H1 (cell line): Measurements from ENCODE around the gene HTRA2. TPM values are rescaled to one million over a fixed set of nuclear protein-coding genes. Genes with fewer than 3 reads are reported as not detected.

ENCODE experiments used
- CTCF ChIA-PET: fragments of 300-600 bp; sonication (Branson Sonifier 250); formaldehyde crosslinking; loops from one replicate; lab custom pipeline; 2021; ENCODE audit not compliant: partially characterized antibody; lab: Charles Lee
- POLR2A ChIA-PET: fragments of 300-600 bp; sonication (Branson Sonifier 250); formaldehyde crosslinking; loops from one replicate; lab custom pipeline; 2021; ENCODE audit warnings: inconsistent platforms; ENCODE audit not compliant: partially characterized antibody; lab: Charles Lee
- DNase-seq, 2 experiments: peaks; one replicate each; pipeline versions ENCODE4 v3.0.0 to v3.0.0-alpha.2; 2010 to 2022; ENCODE audit warnings: low spot score in 2 of 2, low read depth in 1 of 2, mixed read lengths in 1 of 2
- FAIRE-seq: peaks from 2 replicates; lab custom pipeline; 2011; peaks lifted over from hg19 to GRCh38; lab: Jason Lieb, UNC
- H2AFZ ChIP-seq: 2 replicates; pipeline ENCODE4 v1.8.1; 2012; ENCODE audit warnings: low read length, inconsistent platforms
- H2AK5ac ChIP-seq: 2 replicates; pipeline ENCODE4 v1.6.1; 2013; ENCODE audit warnings: low read depth, low read length
- H2BK120ac ChIP-seq: replicated peaks from 2 replicates; pipeline ENCODE3; 2013; ENCODE audit warnings: low read depth, low read length, inconsistent platforms
- H2BK12ac ChIP-seq: 2 replicates; pipeline ENCODE4 v1.6.1; 2013; ENCODE audit warnings: low read depth, low read length
- H2BK15ac ChIP-seq: 2 replicates; pipeline ENCODE4 v1.6.1; 2013; ENCODE audit warnings: low read length
- H2BK20ac ChIP-seq: 2 replicates; pipeline ENCODE4 v1.6.1; 2013; ENCODE audit warnings: low read length
- H2BK5ac ChIP-seq: 2 replicates; pipeline ENCODE4 v1.6.1; 2013; ENCODE audit warnings: low read depth, low read length
- H3K14ac ChIP-seq: 2 replicates; pipeline ENCODE4 v1.6.1; 2013; ENCODE audit warnings: inconsistent platforms; ENCODE audit not compliant: insufficient read length
- H3K18ac ChIP-seq: 2 replicates; pipeline ENCODE4 v1.6.1; 2013; ENCODE audit warnings: low read length; ENCODE audit errors: extremely low read depth
- H3K23ac ChIP-seq: 2 replicates; pipeline ENCODE4 v1.6.1; 2013; ENCODE audit warnings: inconsistent platforms; ENCODE audit not compliant: insufficient read length
- H3K23me2 ChIP-seq: 2 replicates; pipeline ENCODE4 v1.6.1; 2013; ENCODE audit warnings: low read depth, low read length
- H3K27ac ChIP-seq: 2 replicates; pipeline ENCODE4 v1.6.1; 2011; ENCODE audit warnings: low read depth, low read length, inconsistent platforms
- H3K27me3 ChIP-seq, 4 experiments: replicated peaks in 1 of 4; 1 replicate in 1 of 4; 2 replicates in 3 of 4; pipeline versions ENCODE4 v1.6.1 to v1.8.1; 2011 to 2013; ENCODE audit warnings: low read length in 3 of 4, mild to moderate bottlenecking in 3 of 4, inconsistent platforms in 2 of 4, mixed read lengths in 2 of 4, moderate library complexity in 1 of 4; ENCODE audit not compliant: control insufficient read depth in 3 of 4, insufficient read depth in 3 of 4; ENCODE audit errors: extremely low read depth in 1 of 4
- H3K36me3 ChIP-seq, 4 experiments: 2 replicates each; pipeline versions ENCODE4 v1.6.1 to v1.8.1; 2011 to 2013; ENCODE audit warnings: mild to moderate bottlenecking in 4 of 4, low read length in 3 of 4, moderate library complexity in 2 of 4, control low read depth in 1 of 4, inconsistent platforms in 1 of 4; ENCODE audit not compliant: insufficient read depth in 4 of 4, control insufficient read depth in 2 of 4
- H3K4ac ChIP-seq: replicated peaks from 2 replicates; pipeline ENCODE3; 2013; ENCODE audit warnings: low read length, low read depth, mixed read lengths, inconsistent platforms; ENCODE audit not compliant: insufficient read length
- H3K4me1 ChIP-seq, 4 experiments: replicated peaks in 1 of 4; 1 replicate in 1 of 4; 2 replicates in 3 of 4; pipeline versions ENCODE4 v1.6.1 to v1.8.1; 2011 to 2013; ENCODE audit warnings: low read length in 3 of 4, inconsistent platforms in 2 of 4, mixed read lengths in 1 of 4; ENCODE audit not compliant: insufficient read depth in 4 of 4, control insufficient read depth in 3 of 4
- H3K4me2 ChIP-seq, 2 experiments: 2 replicates each; pipeline versions ENCODE4 v1.6.1 to v1.8.1; 2011 to 2013; ENCODE audit warnings: low read depth in 2 of 2, low read length in 2 of 2, control low read depth in 1 of 2, inconsistent platforms in 1 of 2, mild to moderate bottlenecking in 1 of 2; ENCODE audit not compliant: insufficient read depth in 1 of 2
- H3K4me3 ChIP-seq, 4 experiments: fragments of 200-600, 300-600 bp in 1 of 4; sonication (generic), shearing (Covaris generic), sonication (Bioruptor Twin) in 1 of 4; 2 replicates each; pipeline versions ENCODE4 v1.5.1 to v1.8.1; 2011 to 2016; ENCODE audit warnings: low read length in 4 of 4, low read depth in 3 of 4, control low read depth in 2 of 4, inconsistent platforms in 2 of 4, mild to moderate bottlenecking in 2 of 4, mixed read lengths in 1 of 4, moderate library complexity in 1 of 4; ENCODE audit not compliant: insufficient read depth in 2 of 4; ENCODE audit errors: extremely low read depth in 1 of 4
- H3K56ac ChIP-seq: replicated peaks from 2 replicates; pipeline ENCODE3; 2013; ENCODE audit warnings: low read depth, mild to moderate bottlenecking, mixed read lengths, low read length, inconsistent platforms; ENCODE audit not compliant: insufficient read length
- H3K79me1 ChIP-seq: 2 replicates; pipeline ENCODE4 v1.6.1; 2013; ENCODE audit warnings: low read depth, low read length, control low read depth
- H3K79me2 ChIP-seq, 2 experiments: 2 replicates each; pipeline versions ENCODE4 v1.6.1 to v1.8.1; 2012 to 2013; ENCODE audit warnings: low read length in 2 of 2, mild to moderate bottlenecking in 2 of 2, inconsistent platforms in 1 of 2; ENCODE audit not compliant: insufficient read depth in 2 of 2, control insufficient read depth in 1 of 2
- H3K9ac ChIP-seq, 4 experiments: replicated peaks in 1 of 4; 1 replicate in 1 of 4; 2 replicates in 3 of 4; pipeline versions ENCODE4 v1.6.1 to v1.8.1; 2011 to 2013; ENCODE audit warnings: low read depth in 3 of 4, low read length in 3 of 4, control low read depth in 2 of 4, mild to moderate bottlenecking in 2 of 4, moderate library complexity in 2 of 4, inconsistent platforms in 1 of 4; ENCODE audit errors: extremely low read depth in 1 of 4
- H3K9me3 ChIP-seq, 2 experiments: 2 replicates each; pipeline versions ENCODE4 v1.6.1 to v1.8.1; 2012 to 2013; ENCODE audit warnings: mild to moderate bottlenecking in 2 of 2, moderate library complexity in 2 of 2, control low read depth in 1 of 2, inconsistent platforms in 1 of 2, low read depth in 1 of 2, low read length in 1 of 2, mixed read lengths in 1 of 2; ENCODE audit not compliant: insufficient read depth in 2 of 2
- H4K20me1 ChIP-seq, 2 experiments: replicated peaks in 1 of 2; 2 replicates each; pipeline versions ENCODE3 to v1.8.1; 2011 to 2013; ENCODE audit warnings: inconsistent platforms in 2 of 2, low read length in 2 of 2, mild to moderate bottlenecking in 1 of 2; ENCODE audit not compliant: insufficient read depth in 2 of 2, control insufficient read depth in 1 of 2
- H4K5ac ChIP-seq: 2 replicates; pipeline ENCODE4 v1.6.1; 2013; ENCODE audit warnings: low read length, low read depth, mixed read lengths, inconsistent platforms; ENCODE audit not compliant: insufficient read length
- H4K8ac ChIP-seq: 2 replicates; pipeline ENCODE4 v1.8.0; 2013; ENCODE audit warnings: mild to moderate bottlenecking, moderate library complexity, low read length, inconsistent platforms; ENCODE audit not compliant: insufficient read depth; ENCODE audit errors: extremely low read depth
- H4K91ac ChIP-seq: replicated peaks from 2 replicates; pipeline ENCODE3; 2013; ENCODE audit warnings: low read length, mixed read lengths, inconsistent platforms; ENCODE audit not compliant: insufficient read length
- CEBPB ChIP-seq: IDR thresholded peaks from 2 replicates; pipeline ENCODE4 v1.6.1; 2012; ENCODE audit warnings: low read depth, low read length
- PHF8 ChIP-seq: fragments of 200-600 bp; sonication (generic); conservative IDR thresholded peaks from 2 replicates; pipeline ENCODE4 v1.7.1; 2012; ENCODE audit warnings: low read depth, mild to moderate bottlenecking, inconsistent platforms, low read length, moderate library complexity
- WGBS, 2 experiments: shearing (Covaris generic) in 1 of 2; methylation state at CpG; one replicate each; pipeline versions ENCODE4 v1.1.6 to v1.1.7; 2013 to 2015; ENCODE audit warnings: low lambda C conversion rate in 2 of 2, mixed read lengths in 2 of 2, inconsistent platforms in 1 of 2, low coverage in 1 of 2, missing lambda C conversion rate in 1 of 2; ENCODE audit not compliant: insufficient replicate concordance in 2 of 2, insufficient coverage in 1 of 2, insufficient read length in 1 of 2; ENCODE audit errors: extremely low coverage in 1 of 2, missing lambda C conversion rate in 1 of 2; 5-methylcytosine and 5-hydroxymethylcytosine counted together
- polyA plus RNA-seq, 7 experiments: library from polyadenylated mRNA; depleted of rRNA in 3 of 7; stranded (reverse) in 5 of 7; unstranded in 2 of 7; fragments of >200 nt in 5 of 7; fragments of 200-250 nt in 2 of 7; gene quantifications; 1 replicate in 5 of 7; 2 replicates in 1 of 7; 4 replicates in 1 of 7; pipeline versions ENCODE4 v1.2.1 to v1.2.3, GENCODE V29; 2011 to 2013; ENCODE audit warnings: missing spikeins in 2 of 7, mixed read lengths in 2 of 7
- total RNA-seq: library from RNA; stranded (reverse); fragmentation: NEBNext Ultra II Directional; extraction: Animal tissue kit (Norgen Biotek cat#: 25700); gene quantifications from 2 replicates; pipeline ENCODE4 v1.2.1, GENCODE V29; 2021

The HTRA2 gene
- total and polyA plus RNA-seq, 2 of the 8 experiments (the other 6 are each of a cell fraction or from before 2014, with no cell fraction given), result 21.6 to 37.6 TPM

GRCh38 chr2:74538881-74539339 is 9.2 kb downstream of the HTRA2 start:
- no peaks in the 10 kb centered on the region for H3K79me1 ChIP-seq
- no peak overlapping the region for H2BK120ac ChIP-seq
- FAIRE-seq, result no peak
- no peak for DNase-seq
- H3K27me3 ChIP-seq, result no peaks in the 10 kb centered on the region; a peak in 1 of 7 replicates
- H3K9me3 ChIP-seq, result no peaks in the 10 kb centered on the region
- H4K8ac ChIP-seq, result no peak overlapping the region
- H2BK5ac ChIP-seq, result no peak overlapping the region
- POLR2A ChIA-PET, result interaction anchor here (1.0 to 2.9 kb wide), 8 partner anchors 9 to 117 kb away, joined by 3 to 19 read pairs (median 4); partner anchors contain the start of genes AUP1, C2orf81, CCDC142 and HTRA2
- no peaks in the 10 kb centered on the region for H3K79me2 ChIP-seq
- H3K4me3 ChIP-seq, result no peak overlapping the region
- H3K23me2 ChIP-seq, result no peaks in the 10 kb centered on the region; the same call in 1 of the 2 replicates
- H2BK15ac ChIP-seq, result no peak overlapping the region
- no peaks in the 10 kb centered on the region; a peak in 1 of 7 replicates for H3K4me1 ChIP-seq
- H3K56ac ChIP-seq, result no peak overlapping the region
- H2BK20ac ChIP-seq, result no peak overlapping the region
- no peak overlapping the region for H3K18ac ChIP-seq
- CTCF ChIA-PET, result interaction anchor here (1.0 to 1.7 kb wide), 5 partner anchors 9 to 63 kb away, joined by 3 to 4 read pairs (median 3); partner anchors contain the start of genes AUP1 and HTRA2
- peaks cover 0 to 4% (median 1%) of the 10 kb centered on the region in 4 experiments; a peak in 3 of 8 replicates for H3K36me3 ChIP-seq
- H3K9ac ChIP-seq, result no peak overlapping the region
- no peak overlapping the region for H3K4me2 ChIP-seq
- H2AFZ ChIP-seq, result no peak overlapping the region
- no peak overlapping the region for H4K5ac ChIP-seq
- no peak overlapping the region for H2BK12ac ChIP-seq
- peaks cover 3 to 7% of the 10 kb centered on the region in 2 experiments for H4K20me1 ChIP-seq
- no peak overlapping the region for H3K27ac ChIP-seq
- no peak overlapping the region for H3K23ac ChIP-seq
- no peak overlapping the region for H4K91ac ChIP-seq
- H3K4ac ChIP-seq, result no peak overlapping the region
- no peak overlapping the region for H2AK5ac ChIP-seq
- TF ChIP-seq PHF8, result no peak
- peak; percentile 90 for TF ChIP-seq CEBPB
- no peak overlapping the region for H3K14ac ChIP-seq
- WGBS, 2 experiments, result 90% methylated on average over 7 of the region's 7 CpGs; no CpG with 5 or more reads in 1 of the 2 experiments
